ENCODE data around the gene AUTS2.

Gene AUTS2

GRCh38 chr7:69600710-69601519 lies 2.6 kb downstream of the AUTS2 start:
- TF ChIP-seq CTCF (IDR thresholded peaks at IDR 0.05): no peak

DNA sequence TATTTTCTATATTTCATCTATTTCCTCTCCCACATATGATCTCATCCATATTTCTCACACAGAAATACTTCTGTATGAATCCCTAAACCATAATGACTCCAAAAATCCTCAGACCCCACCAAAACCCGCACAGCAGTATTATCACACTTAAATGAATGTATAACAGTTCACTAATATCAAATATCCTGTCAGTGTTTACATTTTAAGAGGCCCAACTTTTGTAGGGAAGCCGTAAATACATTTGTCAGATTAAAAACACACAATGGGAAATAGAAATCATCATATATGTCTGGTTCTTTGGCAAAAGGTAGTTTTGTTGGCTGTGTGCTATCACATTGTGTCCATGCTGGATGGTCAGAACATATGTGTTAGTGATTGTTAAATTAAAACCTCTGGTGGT lies 4.2 kb downstream of the AUTS2 start:
- no peak for TF ChIP-seq CTCF (IDR thresholded peaks at IDR 0.05)

GRCh38 chr7:69603351-69603750 lies 5.1 kb downstream of the AUTS2 start:
- TF ChIP-seq CTCF (IDR thresholded peaks at IDR 0.05): no peak

DNA sequence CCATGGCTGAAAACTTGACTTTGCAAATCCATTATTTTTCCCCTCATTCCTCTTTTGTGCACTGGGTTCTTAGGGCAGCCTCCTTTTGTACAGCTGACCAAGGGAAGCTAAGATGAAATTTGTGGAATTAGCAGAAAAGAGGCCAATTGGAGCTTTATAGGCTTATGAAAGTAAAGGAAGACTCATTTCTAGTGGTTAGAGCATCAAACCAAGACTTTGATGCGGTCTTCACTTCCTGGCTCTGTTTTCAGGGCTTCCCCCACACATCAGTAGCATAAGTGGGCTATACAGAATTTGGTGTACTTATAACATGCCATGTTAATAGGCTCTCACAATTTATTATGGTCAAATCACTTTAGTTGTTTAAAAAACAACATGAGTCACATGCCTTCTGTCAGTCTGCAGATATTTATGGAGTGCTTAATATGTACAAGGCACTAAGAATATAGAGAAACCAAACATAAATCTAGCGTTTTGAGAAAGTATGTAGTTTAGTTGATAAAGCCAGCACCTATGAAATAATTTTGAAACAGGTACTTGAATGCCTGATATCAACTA lies 5.7 kb downstream of the AUTS2 start:
- no peak for TF ChIP-seq CTCF (IDR thresholded peaks at IDR 0.05)

DNA sequence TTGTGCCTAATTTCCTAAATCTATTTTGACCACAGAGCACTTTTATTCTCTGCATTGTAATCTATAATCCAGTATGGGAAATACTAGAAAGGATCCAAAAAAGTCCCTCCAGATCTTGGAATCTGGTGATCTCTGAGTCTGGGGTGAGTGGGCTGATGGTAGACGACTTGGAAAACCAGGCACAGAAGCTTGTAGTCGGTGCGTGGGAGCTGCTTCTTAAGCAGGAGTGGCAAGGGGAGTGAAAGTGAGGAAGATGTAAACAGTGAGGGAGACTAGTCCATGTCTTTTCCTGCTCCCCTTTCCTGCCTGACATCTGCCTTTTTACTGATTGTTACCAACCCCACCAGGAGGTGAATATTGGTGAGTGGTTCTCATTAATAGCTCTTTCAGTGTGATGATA lies 6.8 kb downstream of the AUTS2 start:
- no peak for TF ChIP-seq CTCF (IDR thresholded peaks at IDR 0.05)

- no peak for TF ChIP-seq CTCF (IDR thresholded peaks at IDR 0.05)
These were observed 7.3 kb downstream of the AUTS2 start for GRCh38 chr7:69605546-69605945.

- TF ChIP-seq CTCF (IDR thresholded peaks at IDR 0.05): no peak
These were observed 9.8 kb downstream of the AUTS2 start for GRCh38 chr7:69608049-69608448.

Measured in LNCAP (cell line).